Measurements from ENCODE around the gene NMRK2.

The NMRK2 gene

DNA sequence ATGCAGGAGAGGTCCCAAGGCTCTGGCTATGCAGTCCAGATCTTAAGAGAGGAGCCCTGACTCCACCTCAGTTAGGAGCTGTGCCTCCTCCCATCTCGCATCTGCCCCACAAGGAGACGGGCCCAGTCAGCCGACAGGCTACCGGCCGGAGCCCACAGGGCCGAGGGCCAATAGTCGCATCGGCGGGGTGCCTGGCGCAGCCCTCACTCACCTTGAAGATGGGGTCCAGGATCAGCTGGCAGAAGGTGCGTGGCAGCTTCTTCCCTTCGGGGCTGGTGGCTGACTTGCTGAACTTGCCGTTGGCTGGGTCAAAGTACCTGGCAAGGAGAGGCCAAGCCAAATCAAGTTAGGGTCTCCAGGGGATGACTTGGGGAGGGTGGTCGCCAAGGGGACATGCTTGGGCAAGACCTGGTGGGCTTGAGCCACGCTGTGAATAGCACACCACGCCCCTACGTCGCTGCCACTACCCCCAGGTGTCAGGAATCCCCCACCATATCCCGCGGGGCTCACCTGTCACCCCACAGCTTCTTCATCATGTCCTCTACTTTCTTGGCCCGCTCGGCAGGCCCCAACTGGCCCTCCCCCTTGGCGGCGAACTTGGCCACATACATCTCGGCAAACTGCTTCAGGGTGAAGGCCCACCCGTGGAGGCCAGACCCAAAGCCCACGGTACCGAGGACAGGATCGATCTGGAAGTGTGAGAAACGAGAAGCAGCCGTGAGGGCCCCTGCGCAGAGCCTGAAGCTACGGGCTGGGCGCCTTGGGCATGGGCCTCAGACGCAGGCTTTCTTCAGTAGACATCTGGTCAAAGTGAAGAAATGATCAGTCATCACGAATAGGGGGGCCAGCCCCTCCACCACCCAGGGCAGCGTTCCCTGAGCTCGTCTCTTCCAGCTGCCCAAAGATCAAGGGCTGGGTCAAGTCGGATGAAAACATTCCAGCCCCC, 49.1 kb downstream of the NMRK2 start:
- no peak for DNase-seq (ENCODE audit: low spot score)

DNA sequence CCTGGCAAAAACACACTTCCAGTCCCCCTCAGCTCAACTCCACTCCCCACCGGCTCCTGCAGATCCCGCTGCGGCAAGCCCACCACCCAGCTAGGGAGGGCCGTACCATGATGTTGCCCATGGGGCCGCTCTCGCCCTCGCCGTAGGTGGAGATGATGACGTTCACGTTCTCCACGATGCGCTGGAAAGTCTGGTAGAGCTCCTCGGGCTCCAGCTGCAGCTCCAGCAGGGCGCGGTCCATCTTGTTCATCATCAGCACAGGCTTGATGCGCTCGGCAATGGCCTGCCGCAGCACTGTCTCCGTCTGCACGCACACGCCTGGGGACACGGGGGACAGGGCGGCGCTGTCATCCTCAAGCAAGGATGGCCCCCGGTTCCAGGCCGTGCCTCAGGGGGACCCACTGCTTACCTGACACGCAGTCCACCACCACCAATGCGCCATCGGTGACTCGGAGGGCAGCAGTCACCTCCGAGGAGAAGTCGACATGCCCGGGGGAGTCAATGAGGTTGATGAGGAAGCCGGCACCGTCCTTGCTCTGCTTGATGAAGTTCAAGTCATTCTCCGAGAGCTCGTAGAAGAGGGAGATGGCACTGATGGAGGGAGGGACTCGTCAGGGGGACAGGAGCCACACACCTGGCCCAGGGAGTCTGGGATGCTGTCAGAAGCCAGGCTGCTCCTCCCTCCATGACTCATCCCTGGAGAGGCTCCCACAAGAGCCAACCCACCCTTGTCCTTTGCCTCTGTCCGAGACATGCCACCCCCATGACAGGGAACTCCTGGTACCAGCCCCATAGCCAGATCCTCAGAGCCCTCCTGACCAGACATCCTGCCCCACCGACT, 50.1 kb downstream of the NMRK2 start:
- DNase-seq (ENCODE audit: low spot score), result no peak

DNA sequence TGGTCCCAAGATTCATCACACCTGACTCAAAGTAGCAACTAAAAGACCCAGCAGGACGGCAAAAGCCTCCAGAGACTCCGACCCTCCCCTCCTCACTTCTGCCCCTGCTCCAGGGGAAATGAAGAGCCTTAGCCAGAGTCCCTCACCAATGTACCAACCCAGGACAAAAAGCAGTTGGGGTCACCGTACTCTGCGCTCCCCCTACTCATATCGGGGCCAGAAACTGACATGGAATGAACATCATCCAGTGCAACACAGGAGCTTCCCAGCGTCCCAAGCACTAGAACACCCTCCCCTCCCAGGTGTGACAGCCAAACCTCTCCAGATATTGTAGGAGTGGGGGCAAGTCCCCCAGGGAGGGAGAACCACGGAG, 50.7 kb downstream of the NMRK2 start:
- no peak for DNase-seq (ENCODE audit: low spot score)

DNA sequence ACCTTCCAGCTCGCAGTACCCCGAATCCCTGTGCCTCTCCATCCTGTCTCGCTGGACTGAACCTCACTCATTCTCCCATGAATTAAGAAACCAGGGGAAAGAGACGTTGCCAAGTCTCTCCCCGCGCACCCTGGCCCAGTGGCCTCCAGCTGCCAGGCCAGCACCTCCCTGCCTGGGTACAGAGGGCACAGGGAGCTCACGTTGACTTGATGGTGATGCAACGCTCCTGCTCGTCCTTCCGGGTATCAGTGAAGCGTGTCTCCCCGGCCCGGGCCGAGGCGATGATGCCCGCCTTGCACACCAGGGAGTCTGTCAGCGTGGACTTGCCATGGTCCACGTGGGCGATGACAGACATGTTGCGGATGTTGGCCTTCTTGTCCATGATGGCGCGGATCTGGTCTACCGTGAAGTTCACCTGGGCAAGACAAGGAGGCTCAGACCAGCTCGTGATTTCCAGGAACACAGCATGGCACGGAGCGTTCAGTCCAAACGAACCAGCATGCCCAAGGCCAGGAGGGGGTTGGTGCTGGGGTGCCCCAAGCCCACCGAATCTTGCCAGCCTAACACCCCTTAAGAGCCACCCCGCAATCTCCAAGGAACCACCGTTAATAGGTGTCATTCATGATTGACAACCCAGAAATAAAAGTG, 51.2 kb downstream of the NMRK2 start:
- DNase-seq (ENCODE audit: low spot score), result no peak

DNA sequence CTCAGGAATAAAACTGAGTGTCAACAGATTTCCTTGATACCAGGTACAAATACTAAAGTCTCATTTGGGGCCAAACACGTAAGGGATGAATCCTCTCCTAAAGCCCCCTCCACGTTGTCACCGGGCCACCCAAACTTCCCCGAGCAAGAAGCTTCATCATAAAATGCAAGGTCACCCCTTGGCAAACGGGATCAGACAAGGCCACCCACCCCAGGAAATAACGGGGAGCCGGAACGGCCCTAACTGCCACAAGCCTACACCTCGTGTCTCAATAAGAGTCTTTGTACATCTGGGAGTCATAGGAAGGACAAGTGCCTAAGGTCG, 51.7 kb downstream of the NMRK2 start:
- DNase-seq (ENCODE audit: low spot score), result no peak

DNA sequence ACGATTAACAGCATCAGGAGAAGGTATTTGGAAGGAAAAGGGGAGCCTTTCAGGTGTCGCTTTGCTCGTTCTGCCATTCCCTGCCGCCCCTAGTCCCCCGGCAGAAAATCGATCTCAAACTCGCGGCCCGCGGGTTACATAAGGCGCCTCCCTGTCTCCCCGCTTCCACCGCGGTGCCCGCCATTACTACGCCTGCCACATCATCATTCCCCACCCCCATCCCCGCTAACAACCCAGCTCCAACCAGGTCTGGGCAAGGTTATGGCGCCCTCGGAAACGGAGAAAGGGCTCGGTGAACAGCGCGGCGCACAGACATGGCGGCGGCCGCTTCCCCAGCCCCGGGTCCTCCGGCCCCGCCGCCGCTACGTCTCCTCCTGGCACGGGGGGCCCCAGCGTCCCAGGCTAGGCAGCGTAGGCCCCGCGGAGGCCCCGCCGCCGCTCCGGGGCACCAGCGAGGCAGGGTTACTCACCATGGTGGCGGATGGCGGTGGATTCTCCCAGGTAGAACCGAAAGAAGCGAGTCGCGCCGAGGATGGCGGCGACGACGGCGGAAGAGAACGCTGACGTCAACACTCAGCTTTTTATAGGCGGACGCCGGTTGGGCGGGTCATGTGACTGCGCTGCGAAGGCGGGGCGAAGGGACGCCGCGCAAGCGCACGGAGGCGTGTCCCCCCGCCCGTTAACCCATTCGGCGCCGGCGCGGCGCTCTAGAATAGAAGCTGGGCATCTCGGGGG, 52.2 kb downstream of the NMRK2 start, which contains the start of gene EEF2:
Gene EEF2, minus strand, starts transcription at position 556 of the 735 bp plus-strand sequence. Its CDS starts 83 bp downstream, at position 473.
- DNase-seq (ENCODE audit: low spot score), result peak; percentile 90

DNA sequence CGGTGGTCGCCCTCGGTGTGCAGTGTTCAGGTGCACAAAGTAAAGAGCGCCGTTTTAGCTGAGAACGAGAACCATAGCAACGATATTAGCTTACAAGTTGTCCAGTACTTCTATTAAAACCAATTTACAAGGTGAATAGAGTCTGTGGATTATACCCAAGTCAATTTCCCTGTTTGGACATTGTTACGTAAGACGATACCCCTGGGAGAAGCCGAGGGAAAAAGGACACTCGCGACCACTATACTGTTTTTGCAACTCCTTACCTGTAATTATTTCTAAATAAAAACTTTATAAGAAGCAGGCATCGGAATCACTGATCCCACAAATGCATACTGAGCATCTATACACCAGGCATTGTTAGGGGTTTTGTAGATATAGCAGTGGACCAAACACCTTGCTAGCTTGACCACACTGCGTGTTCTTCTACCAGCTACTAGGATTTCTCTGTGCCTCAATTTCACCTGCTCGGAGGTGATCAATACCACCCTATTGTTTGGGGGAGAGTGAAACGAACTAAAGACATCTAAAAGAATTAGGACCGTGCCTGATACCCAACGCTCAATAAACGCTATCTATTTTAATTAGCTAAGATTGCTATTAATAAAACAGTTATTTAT, 52.9 kb downstream of the NMRK2 start:
- DNase-seq (ENCODE audit: low spot score), result no peak

DNA sequence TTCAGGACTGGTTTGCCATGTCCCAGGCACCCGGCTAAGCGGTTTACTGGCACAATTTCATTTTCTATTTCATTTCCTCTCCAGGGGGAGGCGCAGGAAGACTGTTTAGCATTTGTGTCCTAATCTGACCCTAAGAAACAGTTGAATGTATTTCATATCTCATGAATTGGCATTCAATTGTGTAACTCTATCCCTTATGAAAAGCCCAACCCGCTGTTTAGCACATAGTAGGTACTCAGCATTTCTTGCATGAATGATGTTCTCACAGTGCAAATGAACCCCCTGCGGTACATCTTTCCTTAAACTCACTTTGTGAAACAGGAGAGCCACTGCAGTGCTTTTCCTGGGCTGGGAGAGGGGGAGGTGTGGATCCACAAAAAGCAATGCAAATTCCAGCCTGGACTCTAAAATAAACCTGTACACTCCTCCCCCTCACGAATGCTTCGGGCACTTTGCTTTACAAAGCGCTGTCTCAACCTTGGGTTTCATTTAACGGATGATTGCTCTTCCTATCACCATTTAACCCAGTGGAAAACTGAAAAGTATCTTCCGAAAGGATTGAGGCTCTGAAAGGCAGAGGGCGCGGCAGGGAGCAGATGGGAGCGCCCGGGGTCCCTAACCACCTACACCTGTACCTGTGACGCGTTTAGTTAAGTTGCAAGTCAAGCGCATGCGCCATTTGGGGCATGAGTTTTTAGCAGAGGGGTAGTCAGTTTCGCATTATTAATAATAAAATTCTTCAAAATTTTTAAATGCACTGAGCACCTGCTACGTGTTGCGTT, 53.6 kb downstream of the NMRK2 start:
- peak; percentile 85 for DNase-seq (ENCODE audit: low spot score)

DNA sequence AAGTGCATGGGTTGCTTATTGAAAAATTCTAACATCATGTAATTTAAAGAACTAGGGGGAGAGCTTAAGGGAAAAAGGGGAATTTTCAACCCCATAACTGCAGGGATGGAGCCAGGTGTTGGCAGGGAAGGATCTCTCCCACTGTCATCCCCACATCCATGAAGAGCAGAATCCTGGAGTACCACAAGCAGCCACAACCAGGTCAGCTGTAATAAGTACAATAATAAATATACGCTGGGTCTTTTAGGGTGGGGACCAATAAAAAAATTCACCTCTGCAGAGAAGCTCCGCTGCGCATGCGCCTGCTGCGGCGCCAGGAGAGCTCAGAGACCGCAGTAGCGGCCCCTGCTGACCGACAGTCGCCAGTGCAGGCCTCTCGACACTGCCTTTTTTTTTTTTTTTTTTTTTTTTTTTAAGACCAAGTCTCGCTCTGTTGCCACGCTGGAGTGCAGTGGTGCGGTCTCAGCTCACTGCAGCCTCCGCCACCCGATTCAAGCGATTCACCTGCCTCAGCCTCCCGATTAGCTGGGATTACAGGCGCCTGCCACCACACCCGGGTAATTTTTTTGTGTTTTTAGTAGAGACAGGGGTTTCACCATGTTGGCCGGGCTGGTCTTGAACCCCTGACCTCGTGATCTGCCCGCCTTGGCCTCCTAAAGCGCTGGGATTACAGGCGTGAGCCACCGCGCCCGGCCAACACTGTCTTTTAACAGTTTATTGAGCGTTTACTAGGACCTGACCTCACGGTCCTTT, 54.9 kb downstream of the NMRK2 start:
- peak; percentile 85 for DNase-seq (ENCODE audit: low spot score)

DNA sequence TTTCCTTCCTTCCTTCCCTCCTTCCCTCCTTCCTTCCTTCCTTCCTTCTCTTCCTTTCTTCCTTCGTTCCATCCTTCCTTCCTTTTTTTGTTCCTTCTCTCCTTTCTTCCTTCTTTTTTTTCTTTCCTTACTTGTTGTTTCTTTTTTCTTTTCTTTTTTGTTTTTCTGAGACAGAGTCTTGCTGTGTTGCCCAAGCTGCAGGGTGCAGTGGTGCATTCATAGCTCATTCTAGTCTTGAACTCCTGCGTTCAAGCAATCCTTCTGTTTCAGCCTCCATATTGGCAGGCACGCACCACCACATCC, 57.9 kb downstream of the NMRK2 start:
- no peak for DNase-seq (ENCODE audit: low spot score)

All from putamen (tissue), 1 donor.